ENCODE results near the gene BAZ1A. TPM values are rescaled to one million over a fixed set of nuclear protein-coding genes. Genes with fewer than 3 reads are reported as not detected.

BAZ1A gene
- total and polyA plus RNA-seq, 10 of the 15 experiments (the other 5 are each of a cell fraction or from before 2014, with no cell fraction given): 34.3 to 96.5 (median 50.7) TPM

- TF ChIP-seq, protein P1, sequence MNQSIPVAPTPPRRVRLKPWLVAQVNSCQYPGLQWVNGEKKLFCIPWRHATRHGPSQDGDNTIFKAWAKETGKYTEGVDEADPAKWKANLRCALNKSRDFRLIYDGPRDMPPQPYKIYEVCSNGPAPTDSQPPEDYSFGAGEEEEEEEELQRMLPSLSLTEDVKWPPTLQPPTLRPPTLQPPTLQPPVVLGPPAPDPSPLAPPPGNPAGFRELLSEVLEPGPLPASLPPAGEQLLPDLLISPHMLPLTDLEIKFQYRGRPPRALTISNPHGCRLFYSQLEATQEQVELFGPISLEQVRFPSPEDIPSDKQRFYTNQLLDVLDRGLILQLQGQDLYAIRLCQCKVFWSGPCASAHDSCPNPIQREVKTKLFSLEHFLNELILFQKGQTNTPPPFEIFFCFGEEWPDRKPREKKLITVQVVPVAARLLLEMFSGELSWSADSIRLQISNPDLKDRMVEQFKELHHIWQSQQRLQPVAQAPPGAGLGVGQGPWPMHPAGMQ (IDR thresholded peaks at IDR 0.05; ENCODE audit: borderline replicate concordance): no peak
- TF ChIP-seq, protein P2, sequence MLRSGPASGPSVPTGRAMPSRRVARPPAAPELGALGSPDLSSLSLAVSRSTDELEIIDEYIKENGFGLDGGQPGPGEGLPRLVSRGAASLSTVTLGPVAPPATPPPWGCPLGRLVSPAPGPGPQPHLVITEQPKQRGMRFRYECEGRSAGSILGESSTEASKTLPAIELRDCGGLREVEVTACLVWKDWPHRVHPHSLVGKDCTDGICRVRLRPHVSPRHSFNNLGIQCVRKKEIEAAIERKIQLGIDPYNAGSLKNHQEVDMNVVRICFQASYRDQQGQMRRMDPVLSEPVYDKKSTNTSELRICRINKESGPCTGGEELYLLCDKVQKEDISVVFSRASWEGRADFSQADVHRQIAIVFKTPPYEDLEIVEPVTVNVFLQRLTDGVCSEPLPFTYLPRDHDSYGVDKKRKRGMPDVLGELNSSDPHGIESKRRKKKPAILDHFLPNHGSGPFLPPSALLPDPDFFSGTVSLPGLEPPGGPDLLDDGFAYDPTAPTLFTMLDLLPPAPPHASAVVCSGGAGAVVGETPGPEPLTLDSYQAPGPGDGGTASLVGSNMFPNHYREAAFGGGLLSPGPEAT (IDR thresholded peaks at IDR 0.05; ENCODE audit: low read depth): peak; percentile 68
- TF ChIP-seq YBX1 (IDR thresholded peaks at IDR 0.05) (no peak), SIN3A (IDR thresholded peaks at IDR 0.05; ENCODE audit: low read depth, low read length) (peak; percentile 37; the same call in 1 of the 2 replicates), KLF5 (IDR thresholded peaks at IDR 0.05; ENCODE audit: partially characterized antibody) (no peak), IKZF2 (IDR thresholded peaks at IDR 0.05) (peak; percentile 30 to 39; a peak in 1 of 4 replicates), SPI1 (IDR thresholded peaks at IDR 0.05; ENCODE audit: borderline replicate concordance, insufficient read depth, low read depth, low read length) (no peak), BHLHE40 (IDR thresholded peaks at IDR 0.05; ENCODE audit: borderline replicate concordance in 1 of 2, low read depth in 2 of 2, low read length in 1 of 2) (peak; percentile 47 to 92; a peak in 3 of 4 replicates), RELA (IDR thresholded peaks at IDR 0.05; ENCODE audit: borderline replicate concordance, partially characterized antibody) (peak; percentile 26), RUNX3 (IDR thresholded peaks at IDR 0.05; ENCODE audit: low read length) (peak; percentile 76), FOXK2 (IDR thresholded peaks at IDR 0.05) (no peak)
- TF ChIP-seq, protein P3, sequence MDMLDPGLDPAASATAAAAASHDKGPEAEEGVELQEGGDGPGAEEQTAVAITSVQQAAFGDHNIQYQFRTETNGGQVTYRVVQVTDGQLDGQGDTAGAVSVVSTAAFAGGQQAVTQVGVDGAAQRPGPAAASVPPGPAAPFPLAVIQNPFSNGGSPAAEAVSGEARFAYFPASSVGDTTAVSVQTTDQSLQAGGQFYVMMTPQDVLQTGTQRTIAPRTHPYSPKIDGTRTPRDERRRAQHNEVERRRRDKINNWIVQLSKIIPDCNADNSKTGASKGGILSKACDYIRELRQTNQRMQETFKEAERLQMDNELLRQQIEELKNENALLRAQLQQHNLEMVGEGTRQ (IDR thresholded peaks at IDR 0.05; ENCODE audit: borderline replicate concordance, low read depth, low read length): peak; percentile 71
- TF ChIP-seq, protein P4, sequence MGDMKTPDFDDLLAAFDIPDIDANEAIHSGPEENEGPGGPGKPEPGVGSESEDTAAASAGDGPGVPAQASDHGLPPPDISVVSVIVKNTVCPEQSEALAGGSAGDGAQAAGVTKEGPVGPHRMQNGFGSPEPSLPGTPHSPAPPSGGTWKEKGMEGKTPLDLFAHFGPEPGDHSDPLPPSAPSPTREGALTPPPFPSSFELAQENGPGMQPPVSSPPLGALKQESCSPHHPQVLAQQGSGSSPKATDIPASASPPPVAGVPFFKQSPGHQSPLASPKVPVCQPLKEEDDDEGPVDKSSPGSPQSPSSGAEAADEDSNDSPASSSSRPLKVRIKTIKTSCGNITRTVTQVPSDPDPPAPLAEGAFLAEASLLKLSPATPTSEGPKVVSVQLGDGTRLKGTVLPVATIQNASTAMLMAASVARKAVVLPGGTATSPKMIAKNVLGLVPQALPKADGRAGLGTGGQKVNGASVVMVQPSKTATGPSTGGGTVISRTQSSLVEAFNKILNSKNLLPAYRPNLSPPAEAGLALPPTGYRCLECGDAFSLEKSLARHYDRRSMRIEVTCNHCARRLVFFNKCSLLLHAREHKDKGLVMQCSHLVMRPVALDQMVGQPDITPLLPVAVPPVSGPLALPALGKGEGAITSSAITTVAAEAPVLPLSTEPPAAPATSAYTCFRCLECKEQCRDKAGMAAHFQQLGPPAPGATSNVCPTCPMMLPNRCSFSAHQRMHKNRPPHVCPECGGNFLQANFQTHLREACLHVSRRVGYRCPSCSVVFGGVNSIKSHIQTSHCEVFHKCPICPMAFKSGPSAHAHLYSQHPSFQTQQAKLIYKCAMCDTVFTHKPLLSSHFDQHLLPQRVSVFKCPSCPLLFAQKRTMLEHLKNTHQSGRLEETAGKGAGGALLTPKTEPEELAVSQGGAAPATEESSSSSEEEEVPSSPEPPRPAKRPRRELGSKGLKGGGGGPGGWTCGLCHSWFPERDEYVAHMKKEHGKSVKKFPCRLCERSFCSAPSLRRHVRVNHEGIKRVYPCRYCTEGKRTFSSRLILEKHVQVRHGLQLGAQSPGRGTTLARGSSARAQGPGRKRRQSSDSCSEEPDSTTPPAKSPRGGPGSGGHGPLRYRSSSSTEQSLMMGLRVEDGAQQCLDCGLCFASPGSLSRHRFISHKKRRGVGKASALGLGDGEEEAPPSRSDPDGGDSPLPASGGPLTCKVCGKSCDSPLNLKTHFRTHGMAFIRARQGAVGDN (IDR thresholded peaks at IDR 0.05): peak; percentile 60; the same call in 1 of the 2 replicates
- TF ChIP-seq, protein P5, sequence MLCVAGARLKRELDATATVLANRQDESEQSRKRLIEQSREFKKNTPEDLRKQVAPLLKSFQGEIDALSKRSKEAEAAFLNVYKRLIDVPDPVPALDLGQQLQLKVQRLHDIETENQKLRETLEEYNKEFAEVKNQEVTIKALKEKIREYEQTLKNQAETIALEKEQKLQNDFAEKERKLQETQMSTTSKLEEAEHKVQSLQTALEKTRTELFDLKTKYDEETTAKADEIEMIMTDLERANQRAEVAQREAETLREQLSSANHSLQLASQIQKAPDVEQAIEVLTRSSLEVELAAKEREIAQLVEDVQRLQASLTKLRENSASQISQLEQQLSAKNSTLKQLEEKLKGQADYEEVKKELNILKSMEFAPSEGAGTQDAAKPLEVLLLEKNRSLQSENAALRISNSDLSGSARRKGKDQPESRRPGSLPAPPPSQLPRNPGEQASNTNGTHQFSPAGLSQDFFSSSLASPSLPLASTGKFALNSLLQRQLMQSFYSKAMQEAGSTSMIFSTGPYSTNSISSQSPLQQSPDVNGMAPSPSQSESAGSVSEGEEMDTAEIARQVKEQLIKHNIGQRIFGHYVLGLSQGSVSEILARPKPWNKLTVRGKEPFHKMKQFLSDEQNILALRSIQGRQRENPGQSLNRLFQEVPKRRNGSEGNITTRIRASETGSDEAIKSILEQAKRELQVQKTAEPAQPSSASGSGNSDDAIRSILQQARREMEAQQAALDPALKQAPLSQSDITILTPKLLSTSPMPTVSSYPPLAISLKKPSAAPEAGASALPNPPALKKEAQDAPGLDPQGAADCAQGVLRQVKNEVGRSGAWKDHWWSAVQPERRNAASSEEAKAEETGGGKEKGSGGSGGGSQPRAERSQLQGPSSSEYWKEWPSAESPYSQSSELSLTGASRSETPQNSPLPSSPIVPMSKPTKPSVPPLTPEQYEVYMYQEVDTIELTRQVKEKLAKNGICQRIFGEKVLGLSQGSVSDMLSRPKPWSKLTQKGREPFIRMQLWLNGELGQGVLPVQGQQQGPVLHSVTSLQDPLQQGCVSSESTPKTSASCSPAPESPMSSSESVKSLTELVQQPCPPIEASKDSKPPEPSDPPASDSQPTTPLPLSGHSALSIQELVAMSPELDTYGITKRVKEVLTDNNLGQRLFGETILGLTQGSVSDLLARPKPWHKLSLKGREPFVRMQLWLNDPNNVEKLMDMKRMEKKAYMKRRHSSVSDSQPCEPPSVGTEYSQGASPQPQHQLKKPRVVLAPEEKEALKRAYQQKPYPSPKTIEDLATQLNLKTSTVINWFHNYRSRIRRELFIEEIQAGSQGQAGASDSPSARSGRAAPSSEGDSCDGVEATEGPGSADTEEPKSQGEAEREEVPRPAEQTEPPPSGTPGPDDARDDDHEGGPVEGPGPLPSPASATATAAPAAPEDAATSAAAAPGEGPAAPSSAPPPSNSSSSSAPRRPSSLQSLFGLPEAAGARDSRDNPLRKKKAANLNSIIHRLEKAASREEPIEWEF (IDR thresholded peaks at IDR 0.05; ENCODE audit: insufficient replicate concordance, low read depth, low read length): no peak
Measured at GRCh38 chr14:34714320-34715126, 160.6 kb downstream of the BAZ1A start, which contains the start of gene CFL2 (continued).

All from GM12878 (cell line).